DMS79 treated with DMSO at 0.1 percent for 48 hours (cell line): ENCODE measurements around the gene DMKN.
"Not testable (repeated sequence)": the region's sequence is repeated elsewhere in the genome, so short reads cannot be mapped to it uniquely, and the experiment has no call there.

Experiments used
- DNase-seq: peaks from one replicate; lab custom pipeline; 2025; lab: John Stamatoyannopoulos, UW

Gene DMKN

DNA sequence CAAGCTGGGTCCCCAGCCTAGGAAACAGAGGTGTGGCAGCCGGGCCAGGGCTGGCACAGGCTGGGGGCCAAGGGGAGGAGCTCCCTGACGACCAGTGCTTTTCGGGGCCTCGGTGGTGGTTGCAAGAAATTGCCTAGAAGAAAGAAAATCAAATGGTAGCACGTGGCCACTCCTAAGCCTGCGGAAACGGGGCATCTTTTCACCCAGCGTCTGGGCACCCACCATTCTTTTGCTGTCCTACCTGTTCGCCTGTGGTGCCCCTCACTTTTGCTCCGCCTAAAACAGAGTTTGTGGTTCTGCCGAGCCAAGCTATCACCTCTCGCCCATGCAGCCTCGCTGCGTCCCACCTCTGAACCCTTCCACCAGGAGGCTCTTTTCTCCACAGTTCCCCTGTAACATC is 16.0 kb downstream of the DMKN start:
- no peak for DNase-seq

DNA sequence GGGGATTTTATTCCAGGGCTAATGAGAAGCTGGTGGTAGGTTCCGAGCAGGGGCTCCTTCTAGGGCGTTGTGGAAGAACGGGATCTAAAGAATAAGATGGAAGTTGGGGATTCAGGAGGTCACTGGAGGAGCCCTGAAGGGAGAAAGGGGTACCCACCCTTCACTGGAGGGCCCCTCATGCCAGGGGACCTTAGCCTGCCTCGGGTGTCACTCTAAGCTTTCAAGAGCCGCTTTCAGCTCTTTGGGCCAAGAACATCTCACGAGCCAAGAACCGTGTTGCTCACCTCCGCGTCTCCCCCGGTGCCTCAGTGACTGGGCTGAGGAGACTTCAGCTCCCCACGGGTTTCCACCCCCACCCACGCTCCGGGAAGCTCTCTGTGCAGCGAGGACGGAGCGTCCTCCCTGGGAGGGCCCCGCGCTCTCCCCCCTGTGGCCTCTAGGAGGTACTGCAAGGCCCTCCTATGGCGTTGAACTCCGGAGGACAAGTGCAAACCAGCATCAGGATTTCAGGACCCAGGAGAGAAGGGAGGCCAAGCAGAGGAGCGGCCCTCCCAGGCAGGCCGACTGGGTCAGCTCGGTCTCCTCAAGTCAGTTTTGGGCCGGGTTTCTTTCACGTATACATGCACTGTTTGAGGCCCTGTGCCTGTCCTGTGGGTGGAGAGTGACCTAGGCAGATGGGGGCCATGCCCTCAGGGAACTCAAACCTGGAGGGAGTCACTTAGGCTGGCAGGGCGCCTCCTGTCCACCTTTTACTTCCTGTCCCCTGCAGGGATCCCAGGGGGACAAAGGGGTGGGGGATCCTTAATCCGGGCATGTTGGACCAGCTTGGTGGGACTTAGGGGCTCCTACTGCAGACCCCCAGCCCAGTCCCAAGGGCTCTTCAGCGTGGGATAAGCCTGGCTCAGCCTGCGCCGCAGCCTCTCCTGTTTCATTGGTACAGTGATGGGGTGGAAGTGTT is 18.1 kb downstream of the DMKN start:
- DNase-seq: peak; percentile 21

DNA sequence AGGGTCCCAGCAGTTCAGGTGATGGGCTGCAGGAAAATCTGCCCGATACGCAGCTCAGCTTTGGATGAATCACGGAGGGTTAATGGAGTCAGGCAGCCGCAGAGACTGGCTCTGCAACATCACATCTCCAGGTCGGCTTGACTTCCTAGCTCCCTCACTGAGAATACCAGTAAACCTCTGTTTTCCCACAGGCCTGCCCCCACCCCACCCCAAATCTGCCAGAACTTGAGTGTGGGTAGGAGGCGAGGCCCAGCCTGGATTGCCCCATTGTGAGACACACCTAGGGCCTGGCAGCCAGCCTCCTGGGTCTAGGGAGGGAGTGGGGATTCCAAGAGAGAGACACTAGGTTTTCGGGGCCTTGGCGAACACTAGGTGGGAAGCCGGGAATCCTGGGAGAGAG is 19.5 kb downstream of the DMKN start:
- no peak for DNase-seq

DNA sequence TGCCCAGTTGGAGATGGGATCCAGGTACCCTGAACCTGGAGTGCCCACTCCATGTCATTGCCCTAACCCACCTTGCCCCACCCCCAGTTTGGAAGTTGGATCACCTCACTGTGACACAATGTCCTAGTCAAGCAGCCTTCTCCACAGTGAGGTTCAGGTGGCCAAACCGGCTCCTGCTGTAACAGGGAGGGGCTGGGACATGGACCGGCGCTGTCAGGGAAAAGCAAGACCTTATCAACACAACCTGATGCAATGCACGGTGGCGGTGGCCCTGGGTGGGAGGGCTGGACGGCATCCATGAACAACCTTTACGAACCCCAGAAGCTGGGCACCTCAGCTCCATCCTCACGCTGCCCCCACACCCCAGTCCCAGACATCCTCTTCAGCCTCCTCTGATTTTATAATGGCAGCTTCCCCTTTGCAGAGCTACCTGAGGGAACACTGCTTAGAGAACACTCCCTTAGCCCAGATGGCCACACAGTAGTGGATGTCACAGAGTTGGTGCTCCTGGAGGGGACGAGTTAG is 21.6 kb downstream of the DMKN start:
- no peak for DNase-seq

DNA sequence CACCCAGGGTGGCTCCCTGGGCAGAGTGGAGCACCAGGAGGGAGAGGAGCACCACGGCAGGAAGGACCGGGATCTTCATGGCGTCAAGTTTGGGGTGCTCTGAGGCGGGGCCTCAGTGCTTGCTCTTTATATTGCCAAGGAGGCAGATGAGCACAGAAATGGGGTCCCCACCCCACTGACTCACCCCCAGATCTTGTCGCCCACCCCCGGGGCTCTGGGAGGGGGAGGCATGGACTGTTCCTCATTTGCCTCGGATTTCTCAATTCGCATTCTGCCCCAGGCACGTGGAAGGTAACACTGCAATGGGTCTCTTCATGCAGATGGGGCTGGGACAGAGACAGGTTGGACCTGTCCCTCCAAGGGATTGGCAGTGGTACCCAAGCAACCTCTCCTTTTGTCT is 23.1 kb downstream of the DMKN start, which contains the start of gene KRTDAP:
TSS of gene KRTDAP (minus strand) at position 101 of the 400 bp plus-strand sequence. CDS start at position 79, 22 bp downstream.
- no peak for DNase-seq

DNA sequence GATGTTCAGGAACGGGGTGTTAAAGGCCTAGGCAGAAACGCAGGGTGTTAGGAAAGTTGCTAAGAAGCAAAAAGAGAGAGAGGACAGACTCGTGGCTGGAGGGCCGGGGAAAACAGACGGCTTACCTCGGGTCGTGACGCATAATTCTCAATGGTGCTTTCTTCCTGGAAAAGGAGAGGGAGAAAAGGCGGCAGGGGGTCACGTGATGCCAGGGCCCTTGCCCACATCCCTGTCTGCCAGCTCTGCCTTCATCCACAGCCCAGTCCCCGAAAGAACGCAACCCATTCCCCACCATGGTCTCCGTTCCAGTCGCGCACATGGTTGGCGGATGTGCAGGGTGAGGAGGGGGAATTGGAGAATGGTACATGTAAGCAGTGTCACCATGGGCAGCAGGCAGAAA is 24.8 kb downstream of the DMKN start:
- DNase-seq: no peak

DNA sequence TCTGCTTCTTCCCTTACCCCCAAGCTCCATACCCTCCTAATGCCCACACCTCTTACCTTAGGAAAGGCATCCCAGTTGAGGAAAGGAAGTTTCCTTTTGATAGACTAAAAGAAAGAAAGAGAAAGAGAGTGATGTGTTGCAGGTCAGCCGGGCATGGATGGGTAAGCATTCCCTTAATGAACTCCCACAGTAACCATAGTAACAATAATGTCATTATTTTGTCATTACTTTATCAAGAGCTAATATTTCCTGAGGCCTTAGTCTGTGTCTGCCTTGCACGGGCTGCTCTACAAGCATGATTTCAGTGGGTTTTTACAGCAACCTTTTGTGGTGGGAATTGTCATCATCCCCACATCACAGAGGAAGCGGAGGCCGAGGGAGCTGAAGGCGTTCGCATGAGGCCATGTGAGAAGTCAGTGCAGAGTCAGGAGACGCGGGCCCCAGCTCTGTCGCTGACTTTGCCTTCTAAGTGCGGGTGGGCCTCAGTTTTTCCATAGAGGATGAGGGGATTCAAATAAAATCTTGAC is 25.7 kb downstream of the DMKN start:
- DNase-seq: no peak

DNA sequence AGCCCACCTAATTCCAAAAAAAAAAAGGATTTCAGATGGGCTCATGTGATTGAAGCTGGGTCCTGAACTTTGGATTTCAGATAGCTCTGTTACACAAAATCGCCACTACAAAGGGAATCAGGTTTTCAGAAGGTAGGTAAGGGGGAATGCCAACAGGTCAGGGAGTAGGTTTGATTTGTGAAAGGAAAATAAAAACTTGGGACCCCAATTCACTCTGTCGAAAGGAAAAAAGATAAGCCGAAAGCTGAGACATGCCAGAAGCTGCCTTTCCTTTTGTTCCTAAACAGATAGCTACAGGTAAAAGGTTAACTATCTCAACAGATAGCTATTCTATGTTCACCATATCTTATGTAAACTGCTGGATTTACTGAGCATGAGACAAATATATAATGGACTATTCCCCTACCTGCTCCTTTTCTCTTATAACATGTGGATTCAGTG is 27.2 kb downstream of the DMKN start:
- no peak for DNase-seq

DNA sequence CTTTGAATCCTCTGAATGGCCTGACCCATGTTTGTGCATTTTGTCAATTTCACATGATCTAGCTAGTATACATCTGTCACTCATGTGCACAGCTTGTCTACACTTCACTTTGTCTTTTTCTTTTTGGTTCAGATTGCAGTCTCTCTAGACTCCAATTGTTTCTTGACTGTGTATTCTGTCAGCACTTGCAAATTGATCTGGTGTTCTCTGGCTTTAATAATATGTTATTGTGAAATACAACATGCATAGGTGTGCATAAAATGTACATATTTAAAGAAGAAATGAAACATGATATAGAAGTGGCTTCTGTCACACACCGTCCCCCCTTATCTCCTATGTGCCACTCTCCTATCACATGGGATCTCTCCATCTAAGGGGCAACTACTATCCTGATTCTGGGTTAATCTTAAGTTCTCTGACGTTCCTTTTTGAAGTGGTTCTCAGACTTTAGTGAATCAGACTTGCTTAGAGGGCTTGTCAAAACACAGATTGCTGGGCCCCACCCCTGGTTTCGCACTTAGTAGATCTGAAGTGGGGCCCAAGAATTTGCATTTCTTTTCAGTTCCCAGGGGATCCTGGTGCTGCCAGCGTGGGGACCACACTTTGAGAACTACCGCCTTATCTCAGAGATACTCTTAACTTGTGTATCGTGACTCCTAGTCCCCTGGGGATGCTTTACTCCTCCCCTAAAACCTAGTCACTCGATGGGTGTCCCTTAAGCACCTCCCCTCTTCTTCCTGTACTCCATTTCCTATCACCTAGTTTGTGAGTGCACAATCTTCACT is 29.0 kb downstream of the DMKN start:
- no peak for DNase-seq

DNA sequence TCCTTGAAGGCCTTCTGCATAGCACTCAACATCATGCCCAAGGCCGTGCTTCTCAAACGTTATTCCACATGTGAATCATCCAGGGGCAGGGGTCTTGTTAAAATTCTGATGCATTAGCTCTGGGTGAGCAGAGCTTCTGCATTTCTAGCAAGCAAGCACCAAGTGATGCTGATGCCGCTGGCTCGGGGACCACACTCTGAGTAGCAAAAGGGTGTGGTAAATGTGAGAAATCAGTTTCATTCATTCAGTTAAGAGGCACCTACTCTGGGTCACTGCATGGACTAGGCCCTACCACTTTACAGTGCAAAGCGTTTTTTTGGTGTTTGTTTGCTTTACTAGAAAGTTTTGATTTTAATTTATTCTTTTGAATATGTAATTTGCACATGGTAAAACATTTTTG is 30.4 kb downstream of the DMKN start:
- no peak for DNase-seq

DNA sequence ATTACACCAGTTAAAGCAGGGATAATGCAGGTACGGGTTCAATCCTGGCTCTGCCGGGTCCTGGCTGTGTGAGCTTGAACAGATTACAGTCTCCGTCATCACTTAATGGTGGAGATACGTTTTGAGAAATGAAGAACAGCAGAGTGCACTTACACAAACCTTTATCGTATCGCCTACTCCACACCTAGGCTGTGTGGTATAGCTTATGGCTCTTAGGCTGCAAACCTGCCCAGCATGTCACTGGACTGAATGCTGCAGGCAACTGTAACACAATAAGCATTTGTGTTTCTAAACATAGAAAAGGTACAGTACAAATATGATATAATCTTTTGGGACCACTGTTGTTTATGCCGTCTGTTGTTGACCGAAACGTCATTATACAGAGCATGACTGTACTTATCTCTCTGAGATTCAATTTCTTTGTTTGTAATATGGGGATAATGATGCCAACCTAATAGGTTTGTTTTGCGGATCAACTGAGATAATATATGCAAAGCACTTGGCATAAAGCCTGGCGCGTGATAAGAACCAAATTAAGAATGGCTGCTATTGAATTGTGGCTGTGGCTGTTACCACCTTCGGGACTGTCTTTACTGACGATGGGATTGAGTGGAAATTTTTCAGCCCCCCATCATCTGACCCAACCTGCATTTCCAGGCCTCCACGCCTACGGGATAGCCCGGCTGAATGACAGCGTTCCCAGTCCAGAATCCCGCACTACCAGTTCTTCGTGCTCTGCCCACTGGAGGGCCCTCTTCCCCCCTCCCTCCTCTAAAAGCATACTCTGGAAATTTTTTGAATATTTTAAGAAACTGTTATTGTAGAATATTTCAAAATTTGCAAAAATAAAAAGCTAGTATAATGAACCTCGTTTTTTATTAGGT is 34.4 kb downstream of the DMKN start:
- DNase-seq: peak; percentile 77

DNA sequence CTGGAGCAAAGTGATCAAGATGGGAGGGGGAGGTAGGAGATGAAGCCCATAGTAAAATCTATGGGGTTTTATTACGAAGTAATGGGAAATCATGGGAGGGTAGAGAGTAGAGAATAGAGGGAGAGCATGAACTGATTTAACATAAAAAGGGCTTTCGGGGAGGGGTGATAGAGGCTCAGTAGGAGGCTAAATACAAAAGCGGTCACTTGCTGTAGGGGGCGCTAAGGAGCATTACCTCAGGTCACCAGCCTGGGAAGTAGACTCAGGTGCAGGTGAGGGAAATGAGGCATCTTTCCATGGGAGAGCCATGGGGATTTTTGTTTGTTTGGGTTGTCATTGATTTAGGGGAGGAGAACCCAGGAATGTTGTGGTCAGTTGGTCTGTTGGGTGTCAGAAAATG is 37.3 kb downstream of the DMKN start:
- no peak for DNase-seq

DNA sequence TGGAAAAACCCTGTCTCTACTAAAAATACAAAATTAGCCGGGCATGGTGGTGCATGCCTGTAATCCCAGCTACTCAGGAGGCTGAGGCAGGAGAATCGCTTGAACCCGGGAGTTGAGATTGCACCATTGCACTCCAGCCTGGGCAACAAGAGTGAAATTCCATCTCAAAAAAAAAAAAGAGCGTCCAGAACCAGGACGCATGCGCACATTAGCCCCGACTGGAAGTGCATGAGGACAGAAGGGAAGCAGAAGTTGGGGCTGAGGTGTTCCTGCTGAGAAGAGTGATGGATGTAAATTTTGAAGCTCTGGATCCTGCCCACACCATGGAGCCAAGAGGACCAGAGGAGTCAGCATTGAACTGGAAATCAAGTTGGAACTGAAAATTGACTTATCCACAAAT is 38.9 kb downstream of the DMKN start:
- DNase-seq: not testable (repeated sequence)

DNA sequence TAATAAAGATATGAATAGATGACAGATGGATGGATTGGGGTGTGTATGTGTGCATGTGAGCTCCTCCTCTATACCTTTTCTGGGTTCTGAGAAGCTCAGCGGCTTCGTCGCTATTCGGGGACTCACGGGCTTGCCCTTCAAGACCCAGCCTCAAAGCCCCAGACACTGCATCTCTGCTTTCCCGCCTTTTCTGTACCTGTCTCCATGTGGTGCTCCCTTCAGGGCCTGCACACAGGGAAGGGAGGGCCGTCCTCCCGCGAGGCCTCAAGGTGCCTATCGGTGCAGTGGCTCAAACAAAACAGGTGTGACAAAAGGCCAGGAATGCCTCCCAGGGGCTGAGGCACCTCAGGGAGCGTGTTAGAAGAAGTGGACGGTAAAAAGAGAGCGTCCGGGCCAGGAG is 39.3 kb downstream of the DMKN start:
- no peak for DNase-seq

DNA sequence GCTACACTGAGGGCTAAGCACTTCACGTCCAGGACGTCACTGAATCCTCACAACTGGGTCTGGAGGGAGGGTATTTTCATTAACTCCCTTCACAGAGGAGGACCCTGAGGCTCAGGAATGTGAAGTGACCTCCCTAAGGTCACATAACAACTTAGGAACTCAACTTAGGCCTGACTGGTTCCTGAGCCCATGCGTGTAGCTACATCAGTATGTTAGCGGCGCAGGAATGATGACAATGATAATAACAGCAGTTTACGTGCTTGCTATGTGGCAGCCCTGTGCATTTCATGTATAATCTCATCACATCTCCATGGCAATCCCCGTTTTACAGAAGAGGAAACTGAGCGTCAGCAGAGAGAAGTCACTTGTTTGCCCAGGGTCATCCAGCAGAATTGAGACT is 41.5 kb downstream of the DMKN start:
- no peak for DNase-seq

DNA sequence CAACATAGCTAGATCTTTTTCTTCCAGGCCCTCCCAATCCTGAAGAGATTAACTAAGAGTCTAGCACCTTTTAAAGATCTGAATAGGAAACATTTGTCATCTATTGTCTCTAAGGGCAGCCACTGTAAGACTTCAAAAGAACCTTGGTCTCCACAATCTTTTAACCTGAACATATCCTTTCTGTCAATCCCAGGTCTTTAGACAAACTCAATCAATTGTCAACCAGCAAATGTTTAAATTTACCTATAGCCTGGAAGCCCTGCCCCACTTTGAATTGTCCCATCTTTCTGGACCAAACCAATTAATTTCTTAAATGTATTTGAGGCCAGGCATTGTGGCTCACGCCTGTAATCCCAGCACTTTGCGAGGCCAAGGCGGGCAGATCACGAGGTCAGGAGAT is 42.4 kb downstream of the DMKN start:
- not testable (repeated sequence) for DNase-seq

DNA sequence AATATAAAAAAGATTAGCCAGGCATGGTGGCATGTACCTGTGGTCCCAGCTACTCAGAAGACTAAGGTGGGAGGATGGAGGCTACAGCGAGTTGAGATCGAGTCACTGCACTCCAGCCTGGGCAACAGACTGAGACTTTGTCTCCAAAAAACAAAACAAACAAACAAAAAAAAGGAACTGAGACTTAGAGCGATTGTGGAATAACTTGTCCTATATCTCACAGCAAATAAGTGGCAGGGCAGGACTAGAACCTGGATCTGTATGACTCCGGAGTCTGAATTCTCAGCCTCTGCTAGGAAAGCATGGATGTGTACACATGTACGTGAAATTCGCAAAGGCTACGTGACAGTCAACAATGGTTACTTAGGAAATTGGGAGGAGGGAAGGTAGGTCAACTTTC is 43.3 kb downstream of the DMKN start:
- DNase-seq: no peak

DNA sequence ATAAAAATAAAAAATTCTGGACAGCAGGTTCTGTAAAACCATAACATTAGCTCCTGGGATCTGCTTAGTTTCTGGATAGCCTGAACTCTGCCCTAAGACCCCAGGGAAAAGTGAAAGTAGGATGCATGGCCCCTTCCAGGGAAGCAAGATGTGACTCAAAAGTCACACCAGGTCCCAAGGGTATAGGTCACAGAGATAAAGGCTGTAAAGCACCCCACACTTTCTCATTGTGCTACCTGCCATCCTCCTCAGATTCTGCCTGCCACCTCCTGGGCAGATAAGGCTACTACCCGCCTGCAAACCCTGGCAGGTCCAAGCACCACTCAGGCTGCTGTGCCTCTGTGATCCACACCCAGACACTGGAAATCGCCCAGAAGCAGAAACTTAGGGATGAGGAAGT is 44.8 kb downstream of the DMKN start:
- DNase-seq: peak; percentile 20

DNA sequence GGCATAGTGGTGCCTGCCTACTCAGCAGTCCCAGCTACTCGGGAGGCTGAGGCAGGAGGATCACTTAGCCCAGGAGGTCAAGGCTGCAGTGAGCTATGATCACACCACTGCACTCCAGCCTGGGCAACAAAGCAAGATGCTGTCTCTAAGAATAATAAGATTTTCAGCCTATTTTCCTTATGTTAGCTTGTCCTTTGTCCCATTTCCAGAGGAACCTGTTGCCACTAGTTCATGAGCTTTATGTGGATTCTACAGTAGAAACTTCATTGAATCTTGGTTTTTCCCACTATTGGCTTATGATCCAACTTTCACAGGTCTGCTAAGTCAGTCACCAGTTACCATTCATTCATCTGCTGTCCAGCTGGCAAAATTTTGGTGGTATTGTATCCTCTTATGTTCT is 47.2 kb downstream of the DMKN start:
- no peak for DNase-seq

DNA sequence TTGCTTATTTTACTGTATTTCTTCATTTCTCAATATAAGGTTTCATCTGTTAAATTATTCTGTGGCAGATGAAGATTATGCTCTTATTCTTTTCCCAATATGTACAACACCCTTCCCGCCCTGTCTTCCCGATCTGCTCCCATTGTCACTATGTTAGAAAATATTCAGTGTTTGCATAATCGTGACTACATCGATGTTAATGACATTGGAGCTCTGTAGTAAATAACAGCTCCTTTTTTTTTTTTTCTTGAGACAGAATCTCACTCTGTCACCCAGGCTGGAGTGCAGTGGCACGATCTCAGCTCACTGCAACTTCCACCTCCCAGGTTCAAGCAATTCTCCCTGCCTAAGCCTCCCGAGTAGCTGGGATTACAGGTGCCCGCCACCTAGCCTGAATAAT is 50.5 kb downstream of the DMKN start:
- not testable (repeated sequence) for DNase-seq

DNA sequence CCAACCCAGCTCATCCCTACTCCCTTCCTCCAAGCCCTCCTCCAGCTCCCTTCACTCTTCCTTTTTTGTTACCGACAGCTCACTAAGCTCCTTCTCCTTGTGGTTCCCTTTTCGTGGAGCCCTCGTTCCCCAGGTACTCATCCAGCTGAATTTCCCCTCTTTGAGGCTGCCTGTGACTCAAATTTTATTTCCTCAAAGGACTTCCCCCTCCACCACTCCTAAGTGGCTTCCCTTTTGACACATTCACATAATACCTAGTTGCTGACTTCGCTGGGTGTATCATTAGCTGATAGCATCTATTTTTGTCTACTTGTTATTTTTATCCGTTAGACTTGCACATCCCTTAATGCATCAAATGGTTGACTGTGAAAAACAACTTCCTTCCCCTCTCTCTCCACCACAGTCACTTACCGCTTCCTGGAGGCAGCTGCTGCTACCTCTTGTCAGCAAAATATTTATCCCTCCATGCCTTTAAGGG is 50.9 kb downstream of the DMKN start:
- DNase-seq: no peak
